22Rv1 (cell line): ENCODE results near the gene DISP2.

ENCODE experiments used
- ZFX ChIP-seq: fragments of 450-650 bp; IDR thresholded peaks from 2 replicates; pipeline ENCODE4 v1.6.1; 2017; ENCODE audit warnings: antibody characterized with exemption, borderline replicate concordance
- TF ChIP-seq, protein P1 (sequence below): fragments of 450-650 bp; IDR thresholded peaks from 2 replicates; pipeline ENCODE4 v1.5.1; 2017; ENCODE audit warnings: mild to moderate bottlenecking

DNA sequence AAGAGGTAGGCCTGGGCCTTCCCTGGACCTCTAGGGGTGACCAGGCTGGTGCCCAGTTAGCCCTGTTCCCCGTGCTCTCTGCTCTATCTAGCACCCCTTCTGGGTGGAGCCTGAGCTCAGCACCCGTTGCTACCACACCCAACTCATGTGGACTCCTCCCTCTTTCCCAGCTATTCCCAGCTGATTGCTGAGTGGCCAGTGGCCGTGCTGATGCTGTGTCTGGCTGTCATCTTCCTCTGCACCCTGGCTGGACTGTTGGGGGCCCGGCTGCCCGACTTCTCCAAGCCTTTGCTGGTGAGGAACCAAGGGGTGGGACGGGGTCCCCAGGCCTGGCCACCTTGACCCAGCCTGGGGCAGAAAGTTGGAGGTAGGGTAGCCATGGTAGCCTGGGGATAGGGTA is 6.2 kb downstream of the DISP2 start:
- TF ChIP-seq, protein P1, sequence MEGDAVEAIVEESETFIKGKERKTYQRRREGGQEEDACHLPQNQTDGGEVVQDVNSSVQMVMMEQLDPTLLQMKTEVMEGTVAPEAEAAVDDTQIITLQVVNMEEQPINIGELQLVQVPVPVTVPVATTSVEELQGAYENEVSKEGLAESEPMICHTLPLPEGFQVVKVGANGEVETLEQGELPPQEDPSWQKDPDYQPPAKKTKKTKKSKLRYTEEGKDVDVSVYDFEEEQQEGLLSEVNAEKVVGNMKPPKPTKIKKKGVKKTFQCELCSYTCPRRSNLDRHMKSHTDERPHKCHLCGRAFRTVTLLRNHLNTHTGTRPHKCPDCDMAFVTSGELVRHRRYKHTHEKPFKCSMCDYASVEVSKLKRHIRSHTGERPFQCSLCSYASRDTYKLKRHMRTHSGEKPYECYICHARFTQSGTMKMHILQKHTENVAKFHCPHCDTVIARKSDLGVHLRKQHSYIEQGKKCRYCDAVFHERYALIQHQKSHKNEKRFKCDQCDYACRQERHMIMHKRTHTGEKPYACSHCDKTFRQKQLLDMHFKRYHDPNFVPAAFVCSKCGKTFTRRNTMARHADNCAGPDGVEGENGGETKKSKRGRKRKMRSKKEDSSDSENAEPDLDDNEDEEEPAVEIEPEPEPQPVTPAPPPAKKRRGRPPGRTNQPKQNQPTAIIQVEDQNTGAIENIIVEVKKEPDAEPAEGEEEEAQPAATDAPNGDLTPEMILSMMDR, result no peak
- TF ChIP-seq ZFX, result no peak
